Hypothalamus (tissue), 51 donors: ENCODE data around the gene TPPP3.

Source experiments
- DNase-seq, 51 donors: peaks; one replicate each; lab custom pipeline; 2025; lab: John Stamatoyannopoulos, UW

Gene TPPP3

GRCh38 chr16:67406111-67406971, 13.0 kb upstream of the TPPP3 start:
- peak in 8 of 51 donors; percentile 5 to 43 (median 18) for DNase-seq

- no peak for DNase-seq
Measured at GRCh38 chr16:67405336-67405735, 12.0 kb upstream of the TPPP3 start.

- DNase-seq = no peak
Measured at GRCh38 chr16:67404740-67405226, 11.5 kb upstream of the TPPP3 start.

- DNase-seq = no peak
Measured at GRCh38 chr16:67403976-67404555, 10.8 kb upstream of the TPPP3 start.

- no peak for DNase-seq
Measured at GRCh38 chr16:67400901-67401300, 7.6 kb upstream of the TPPP3 start.

GRCh38 chr16:67399749-67400704, 6.7 kb upstream of the TPPP3 start:
- peak in 1 of 51 donors; percentile 45 for DNase-seq

GRCh38 chr16:67399218-67399733, 6.0 kb upstream of the TPPP3 start:
- peak in 33 of 51 donors; percentile 9 to 75 (median 40) for DNase-seq

GRCh38 chr16:67398546-67399217, 5.4 kb upstream of the TPPP3 start:
- DNase-seq = no peak

- DNase-seq = no peak
Measured at GRCh38 chr16:67397812-67398545, 4.7 kb upstream of the TPPP3 start.

GRCh38 chr16:67397036-67397801, 3.9 kb upstream of the TPPP3 start:
- no peak for DNase-seq

- peak in 29 of 51 donors; percentile 5 to 76 (median 45) for DNase-seq
Measured at GRCh38 chr16:67396159-67397035, 3.1 kb upstream of the TPPP3 start.

- DNase-seq = no peak
Measured at GRCh38 chr16:67395458-67396158, 2.3 kb upstream of the TPPP3 start.

- DNase-seq = no peak
Measured at GRCh38 chr16:67395105-67395457, 1.8 kb upstream of the TPPP3 start.

GRCh38 chr16:67394155-67395104, 1.1 kb upstream of the TPPP3 start:
- peak in 2 of 51 donors; percentile 16 to 23 for DNase-seq

- DNase-seq = peak in 2 of 51 donors; percentile 36 to 47
Measured at GRCh38 chr16:67393788-67394154, 473 bp upstream of the TPPP3 start.
